Germinal center (tissue), 1 donor: ENCODE measurements around the gene STAT4.
"Not testable (repeated sequence)": the region's sequence is repeated elsewhere in the genome, so short reads cannot be mapped to it uniquely, and the experiment has no call there.

Experiments
- DNase-seq: peaks from one replicate; pipeline ENCODE4 v3.0.0; 2012; ENCODE audit warnings: mixed read lengths, low spot score

STAT4 gene

GRCh38 chr2:191013932-191014652 lies 136.7 kb downstream of the STAT4 start, which contains the start of gene STAT1:
TSS of gene STAT1 (minus strand) at chr2:191014171. CDS start at chr2:191010003, 4,168 bp downstream.
- DNase-seq: peak; percentile 98

- DNase-seq: no peak
Observed at GRCh38 chr2:191013682-191013931, 137.2 kb downstream of the STAT4 start.

- DNase-seq: peak; percentile 26
Observed at GRCh38 chr2:191012845-191013681, 137.7 kb downstream of the STAT4 start.

GRCh38 chr2:191012346-191012745 lies 138.4 kb downstream of the STAT4 start:
- DNase-seq: no peak

GRCh38 chr2:191010887-191011885 lies 139.6 kb downstream of the STAT4 start:
- DNase-seq: no peak

GRCh38 chr2:191009541-191010374 lies 141.0 kb downstream of the STAT4 start:
- no peak for DNase-seq

- DNase-seq: no peak
Observed at GRCh38 chr2:191008286-191008685, 142.5 kb downstream of the STAT4 start.

- DNase-seq: no peak
Observed at GRCh38 chr2:191006997-191007783, 143.6 kb downstream of the STAT4 start.

- DNase-seq: no peak
Observed at GRCh38 chr2:191006297-191006696, 144.5 kb downstream of the STAT4 start.

GRCh38 chr2:191003405-191004309 lies 147.1 kb downstream of the STAT4 start:
- DNase-seq: no peak

GRCh38 chr2:191001624-191002023 lies 149.2 kb downstream of the STAT4 start:
- no peak for DNase-seq

- DNase-seq: no peak
Observed at GRCh38 chr2:191001032-191001431, 149.8 kb downstream of the STAT4 start.

- no peak for DNase-seq
Observed at GRCh38 chr2:190999949-191000665, 150.7 kb downstream of the STAT4 start.

- no peak for DNase-seq
Observed at GRCh38 chr2:190999058-190999457, 151.7 kb downstream of the STAT4 start.

- no peak for DNase-seq
Observed at GRCh38 chr2:190997526-190998113, 153.2 kb downstream of the STAT4 start.

GRCh38 chr2:190996947-190997346 lies 153.8 kb downstream of the STAT4 start:
- no peak for DNase-seq

GRCh38 chr2:190996338-190996946 lies 154.4 kb downstream of the STAT4 start:
- peak; percentile 71 for DNase-seq

- DNase-seq: not testable (repeated sequence)
Observed at GRCh38 chr2:190995315-190995714, 155.5 kb downstream of the STAT4 start.
